ENCODE data around the gene PPA1.

Gene PPA1

GRCh38 chr10:70233109-70233938 is at the start of gene PPA1:
PPA1 (minus strand) TSS chr10:70233429; CDS start chr10:70233327, 102 bp downstream.
- H3K36me3 Mint-ChIP-seq, result peaks cover 9% of the 10 kb centered on the region
- peak within 1 kb of the TSS; percentile 85 for H3K27ac Mint-ChIP-seq
- H3K4me3 Mint-ChIP-seq, result peak within 1 kb of the TSS; percentile 73
- ATAC-seq, result peak; percentile 99
- H3K4me1 Mint-ChIP-seq, result peaks cover 7% of the 10 kb centered on the region
- no peaks in the 10 kb centered on the region for H3K9me3 Mint-ChIP-seq
- no peaks in the 10 kb centered on the region for H3K27me3 Mint-ChIP-seq

GRCh38 chr10:70281609-70282008 is 48.4 kb upstream of the PPA1 start:
- no peak for ATAC-seq
- Mint-ChIP-seq H3K4me3 (no peak overlapping the region), H3K27me3 (peaks cover 45% of the 10 kb centered on the region)

GRCh38 chr10:70280099-70280498 is 46.9 kb upstream of the PPA1 start:
- peaks cover 5% of the 10 kb centered on the region for H3K4me1 Mint-ChIP-seq
- no peak overlapping the region for H3K27ac Mint-ChIP-seq
- no peak overlapping the region for H3K4me3 Mint-ChIP-seq
- no peak for ATAC-seq
- H3K36me3 Mint-ChIP-seq, result no peaks in the 10 kb centered on the region
- peaks cover 29% of the 10 kb centered on the region for H3K27me3 Mint-ChIP-seq
- H3K9me3 Mint-ChIP-seq, result peaks cover 3% of the 10 kb centered on the region

More at GRCh38 chr10:70281609-70282008, 48.4 kb upstream of the PPA1 start:
- Mint-ChIP-seq H3K9me3 (peaks cover 3% of the 10 kb centered on the region), H3K4me1 (peaks cover 5% of the 10 kb centered on the region), H3K36me3 (no peaks in the 10 kb centered on the region), H3K27ac (no peak overlapping the region)

- H3K4me1 Mint-ChIP-seq, result peaks cover 24% of the 10 kb centered on the region
- no peak overlapping the region for H3K27ac Mint-ChIP-seq
- ATAC-seq, result no peak
- H3K9me3 Mint-ChIP-seq, result peaks cover 3% of the 10 kb centered on the region
- no peaks in the 10 kb centered on the region for H3K36me3 Mint-ChIP-seq
- peaks cover 4% of the 10 kb centered on the region for H3K27me3 Mint-ChIP-seq
- no peak overlapping the region for H3K4me3 Mint-ChIP-seq
Observed at GRCh38 chr10:70277396-70278030, 44.3 kb upstream of the PPA1 start.

- Mint-ChIP-seq H3K4me1 (peaks cover 34% of the 10 kb centered on the region), H3K27ac (peak overlapping the region; percentile 66), H3K4me3 (no peak overlapping the region), H3K9me3 (no peaks in the 10 kb centered on the region), H3K27me3 (no peaks in the 10 kb centered on the region), H3K36me3 (no peaks in the 10 kb centered on the region)
- no peak for ATAC-seq
Observed at GRCh38 chr10:70274643-70275042, 41.4 kb upstream of the PPA1 start.

- Mint-ChIP-seq H3K4me3 (peak overlapping the region; percentile 15), H3K36me3 (no peaks in the 10 kb centered on the region), H3K4me1 (peaks cover 34% of the 10 kb centered on the region), H3K9me3 (no peaks in the 10 kb centered on the region), H3K27me3 (no peaks in the 10 kb centered on the region), H3K27ac (peak overlapping the region; percentile 35)
- ATAC-seq, result peak; percentile 75
Observed at GRCh38 chr10:70272925-70273316, 39.7 kb upstream of the PPA1 start.

- no peak for ATAC-seq
- Mint-ChIP-seq H3K27me3 (peaks cover 4% of the 10 kb centered on the region), H3K4me1 (peaks cover 38% of the 10 kb centered on the region)
Observed at GRCh38 chr10:70271996-70272924, 39.0 kb upstream of the PPA1 start.

GRCh38 chr10:70270952-70271351 is 37.7 kb upstream of the PPA1 start:
- peaks cover 40% of the 10 kb centered on the region for H3K4me1 Mint-ChIP-seq
- H3K9me3 Mint-ChIP-seq, result no peaks in the 10 kb centered on the region
- no peaks in the 10 kb centered on the region for H3K36me3 Mint-ChIP-seq
- no peak for ATAC-seq
- H3K27me3 Mint-ChIP-seq, result peaks cover 6% of the 10 kb centered on the region
- no peak overlapping the region for H3K27ac Mint-ChIP-seq
- H3K4me3 Mint-ChIP-seq, result no peak overlapping the region

More at GRCh38 chr10:70271996-70272924, 39.0 kb upstream of the PPA1 start:
- no peaks in the 10 kb centered on the region for H3K9me3 Mint-ChIP-seq
- H3K27ac Mint-ChIP-seq, result peak overlapping the region; percentile 74
- no peaks in the 10 kb centered on the region for H3K36me3 Mint-ChIP-seq
- H3K4me3 Mint-ChIP-seq, result peak overlapping the region; percentile 46

GRCh38 chr10:70269741-70270140 is 36.5 kb upstream of the PPA1 start:
- ATAC-seq, result no peak

GRCh38 chr10:70268376-70268775 is 35.1 kb upstream of the PPA1 start:
- Mint-ChIP-seq H3K27me3 (peaks cover 12% of the 10 kb centered on the region), H3K9me3 (no peaks in the 10 kb centered on the region), H3K27ac (no peak overlapping the region), H3K4me3 (no peak overlapping the region), H3K36me3 (no peaks in the 10 kb centered on the region), H3K4me1 (peaks cover 24% of the 10 kb centered on the region)
- ATAC-seq, result no peak

More at GRCh38 chr10:70269741-70270140, 36.5 kb upstream of the PPA1 start:
- H3K9me3 Mint-ChIP-seq, result no peaks in the 10 kb centered on the region
- peaks cover 38% of the 10 kb centered on the region for H3K4me1 Mint-ChIP-seq
- no peak overlapping the region for H3K4me3 Mint-ChIP-seq
- no peaks in the 10 kb centered on the region for H3K36me3 Mint-ChIP-seq
- peaks cover 6% of the 10 kb centered on the region for H3K27me3 Mint-ChIP-seq
- H3K27ac Mint-ChIP-seq, result no peak overlapping the region

GRCh38 chr10:70267161-70267933 is 34.1 kb upstream of the PPA1 start:
- Mint-ChIP-seq H3K4me1 (peaks cover 14% of the 10 kb centered on the region), H3K4me3 (no peak overlapping the region), H3K27ac (no peak overlapping the region), H3K9me3 (no peaks in the 10 kb centered on the region), H3K27me3 (peaks cover 18% of the 10 kb centered on the region), H3K36me3 (no peaks in the 10 kb centered on the region)
- ATAC-seq, result no peak

- Mint-ChIP-seq H3K36me3 (peaks cover under 1% of the 10 kb centered on the region), H3K27me3 (peaks cover 24% of the 10 kb centered on the region), H3K9me3 (peaks cover 3% of the 10 kb centered on the region), H3K4me3 (no peak overlapping the region), H3K4me1 (peaks cover 7% of the 10 kb centered on the region), H3K27ac (no peak overlapping the region)
- ATAC-seq, result no peak
Observed at GRCh38 chr10:70266701-70267100, 33.5 kb upstream of the PPA1 start.

- peaks cover 7% of the 10 kb centered on the region for H3K36me3 Mint-ChIP-seq
- peaks cover 7% of the 10 kb centered on the region for H3K9me3 Mint-ChIP-seq
- peaks cover 31% of the 10 kb centered on the region for H3K27me3 Mint-ChIP-seq
- H3K4me3 Mint-ChIP-seq, result no peak overlapping the region
- H3K4me1 Mint-ChIP-seq, result peaks cover 6% of the 10 kb centered on the region
- no peak overlapping the region for H3K27ac Mint-ChIP-seq
- ATAC-seq, result no peak
Observed at GRCh38 chr10:70266056-70266455, 32.8 kb upstream of the PPA1 start.

GRCh38 chr10:70265032-70265689 is 31.9 kb upstream of the PPA1 start:
- Mint-ChIP-seq H3K4me3 (no peak overlapping the region), H3K9me3 (peaks cover 8% of the 10 kb centered on the region), H3K4me1 (peaks cover 6% of the 10 kb centered on the region), H3K27me3 (peaks cover 34% of the 10 kb centered on the region), H3K27ac (no peak overlapping the region), H3K36me3 (peaks cover 8% of the 10 kb centered on the region)
- ATAC-seq, result peak; percentile 41
